K562 (cell line): ENCODE measurements around the gene METAP1D. TPM values are rescaled to one million over a fixed set of nuclear protein-coding genes. Genes with fewer than 3 reads are reported as not detected.

Experiments used
- CTBP1 ChIP-seq: fragments of 450-650 bp; IDR thresholded peaks from 2 replicates; pipeline ENCODE4 v1.6.1; 2016; ENCODE audit warnings: borderline replicate concordance
- E2F5 ChIP-seq: sonication (generic); formaldehyde crosslinking; IDR thresholded peaks from 2 replicates; pipeline ENCODE4 v1.8.0; 2022; ENCODE audit warnings: mild to moderate bottlenecking, missing genetic modification reagents
- FOXP1 ChIP-seq: sonication (generic); formaldehyde crosslinking; IDR thresholded peaks from 2 replicates; pipeline ENCODE4 v1.8.0; 2022; ENCODE audit warnings: mild to moderate bottlenecking, missing genetic modification reagents
- HCFC1 ChIP-seq: IDR thresholded peaks from 2 replicates; pipeline ENCODE4 v1.6.1; 2012; ENCODE audit warnings: low read depth, low read length, improper control_type of control experiment
- HDAC1 ChIP-seq, 2 experiments: fragments of 450-650 bp; IDR thresholded peaks; 2 replicates each; pipeline ENCODE4 v1.6.1; 2016 to 2017; ENCODE audit warnings: inconsistent platforms in 1 of 2, mild to moderate bottlenecking in 1 of 2, moderate library complexity in 1 of 2
- HNRNPH1 ChIP-seq: fragments of 200-400 bp; formaldehyde crosslinking; optimal IDR thresholded peaks from 2 replicates; pipeline ENCODE3; 2017; ENCODE audit warnings: low read depth, mild to moderate bottlenecking, low read length, moderate library complexity
- MXI1 ChIP-seq: IDR thresholded peaks from 2 replicates; pipeline ENCODE4 v1.6.1; 2011; ENCODE audit warnings: low read depth, mild to moderate bottlenecking, improper control_type of control experiment, low read length
- NR4A1 ChIP-seq, 2 experiments: fragments of 250-450 bp in 1 of 2; fragments of 450-650 bp in 1 of 2; sonication (Bioruptor Pico) in 1 of 2; IDR thresholded peaks; 2 replicates each; pipeline versions ENCODE4 v1.4.0 to v1.6.1; 2016 to 2020; ENCODE audit warnings: mild to moderate bottlenecking in 2 of 2, missing compliant biosample characterization in 1 of 2, missing genetic modification characterization in 1 of 2, moderate library complexity in 1 of 2
- POLR2A ChIP-seq: fragments of 450-650 bp; conservative IDR thresholded peaks from 2 replicates; pipeline ENCODE4 v1.6.1; 2016
- POLR2H ChIP-seq: IDR thresholded peaks from 2 replicates; pipeline ENCODE4 v1.6.1; 2016; ENCODE audit warnings: missing genetic modification characterization, low read depth, mild to moderate bottlenecking, control low read depth, missing compliant biosample characterization, moderate library complexity
- PPARD ChIP-seq: fragments of 250-450 bp; sonication (Bioruptor Pico); IDR thresholded peaks from 2 replicates; pipeline ENCODE4 v1.8.0; 2022; ENCODE audit warnings: inconsistent platforms, mild to moderate bottlenecking, moderate library complexity
- RBBP5 ChIP-seq: fragments of 200-600 bp; sonication (generic); IDR thresholded peaks from 2 replicates; pipeline ENCODE4 v1.6.1; 2012; ENCODE audit warnings: borderline replicate concordance, mild to moderate bottlenecking, low read length, control low read depth, inconsistent platforms; ENCODE audit not compliant: insufficient read depth, poor library complexity, severe bottlenecking
- ZBTB7A ChIP-seq: IDR thresholded peaks from 2 replicates; pipeline ENCODE4 v1.6.1; 2011; ENCODE audit warnings: low read depth, mild to moderate bottlenecking, low read length, moderate library complexity, borderline replicate concordance; ENCODE audit not compliant: control insufficient read depth
- ZNF197 ChIP-seq: fragments of 200-800 bp; sonication (Bioruptor generic); IDR thresholded peaks from 2 replicates; pipeline ENCODE4 v1.6.1; 2016; ENCODE audit warnings: low read depth, missing genetic modification characterization, missing compliant biosample characterization
- ZNF316 ChIP-seq: fragments of 450-650 bp; IDR thresholded peaks from 2 replicates; pipeline ENCODE4 v1.6.1; 2016
- ZNF354B ChIP-seq: fragments of 250-450 bp; sonication (Bioruptor Pico); IDR thresholded peaks from 2 replicates; pipeline ENCODE4 v1.4.0; 2020
- polyA plus RNA-seq, 8 experiments: library from polyadenylated mRNA; depleted of rRNA in 4 of 8; stranded (reverse) in 5 of 8; unstranded in 3 of 8; fragments of >200 nt; fragmentation: Nextera tagmentation in 2 of 8; fragmentation: Illumina TruSeq in 1 of 8; extraction: Ambion mirVana in 2 of 8; extraction: Trizol in 1 of 8; gene quantifications; 2 replicates each; pipeline versions ENCODE4 v1.2.1 to v1.2.3, GENCODE V29; 2011 to 2014; ENCODE audit warnings: inconsistent platforms in 1 of 8, missing spikeins in 1 of 8
- total RNA-seq, 7 experiments: library from RNA; depleted of rRNA in 6 of 7; stranded (reverse); fragments of >200 nt in 6 of 7; fragmentation: Illumina TruSeq in 2 of 7; extraction: Trizol in 2 of 7; gene quantifications; 2 replicates each; pipeline versions ENCODE4 v1.2.1 to v1.2.3, GENCODE V29; 2011 to 2021; ENCODE audit warnings: low replicate concordance in 1 of 7
- TF ChIP-seq, protein P1 (sequence below): sonication (generic); formaldehyde crosslinking; IDR thresholded peaks from 2 replicates; pipeline ENCODE4 v1.8.1; 2023; ENCODE audit warnings: mild to moderate bottlenecking, missing genetic modification reagents
- TF ChIP-seq, protein P2 (sequence below): sonication (generic); formaldehyde crosslinking; IDR thresholded peaks from 2 replicates; pipeline ENCODE4 v1.8.0; 2022; ENCODE audit warnings: missing genetic modification reagents, mild to moderate bottlenecking, moderate library complexity, borderline replicate concordance
- TF ChIP-seq, protein P3 (sequence below): fragments of 150-350 bp; IDR thresholded peaks from 2 replicates; pipeline ENCODE4 v1.6.1; 2014; ENCODE audit warnings: low read depth, mild to moderate bottlenecking, low read length, borderline replicate concordance

The METAP1D gene
- total and polyA plus RNA-seq, 9 of the 15 experiments (the other 6 are each of a cell fraction or from before 2014, with no cell fraction given) = 8.0 to 23.4 (median 15.7) TPM

- TF ChIP-seq E2F5 (CRISPR knock-in tag) (peak; percentile 80; the same call in 1 of the 2 replicates), HDAC1 (IDR thresholded peaks at IDR 0.05) (peak in 1 of 2 experiments; percentile 79; a peak in 2 of 4 replicates), MXI1 (no peak), ZNF197 (CRISPR knock-in tag) (no peak), POLR2A (peak; percentile 56; the same call in 1 of the 2 replicates), NR4A1 (CRISPR knock-in tag; IDR thresholded peaks at IDR 0.05) (no peak), NR4A1 (tag; IDR thresholded peaks at IDR 0.05) (no peak), ZNF354B (CRISPR knock-in tag) (no peak), ZNF316 (no peak; the same call in 1 of the 2 replicates), POLR2H (tag) (peak; percentile 77), CTBP1 (peak; percentile 98), FOXP1 (CRISPR knock-in tag) (no peak; the same call in 1 of the 2 replicates), HCFC1 (no peak), PPARD (CRISPR knock-in tag) (no peak), RBBP5 (peak; percentile 78), HNRNPH1 (no peak), ZBTB7A (peak; percentile 96; the same call in 1 of the 2 replicates)
- TF ChIP-seq, protein P1, sequence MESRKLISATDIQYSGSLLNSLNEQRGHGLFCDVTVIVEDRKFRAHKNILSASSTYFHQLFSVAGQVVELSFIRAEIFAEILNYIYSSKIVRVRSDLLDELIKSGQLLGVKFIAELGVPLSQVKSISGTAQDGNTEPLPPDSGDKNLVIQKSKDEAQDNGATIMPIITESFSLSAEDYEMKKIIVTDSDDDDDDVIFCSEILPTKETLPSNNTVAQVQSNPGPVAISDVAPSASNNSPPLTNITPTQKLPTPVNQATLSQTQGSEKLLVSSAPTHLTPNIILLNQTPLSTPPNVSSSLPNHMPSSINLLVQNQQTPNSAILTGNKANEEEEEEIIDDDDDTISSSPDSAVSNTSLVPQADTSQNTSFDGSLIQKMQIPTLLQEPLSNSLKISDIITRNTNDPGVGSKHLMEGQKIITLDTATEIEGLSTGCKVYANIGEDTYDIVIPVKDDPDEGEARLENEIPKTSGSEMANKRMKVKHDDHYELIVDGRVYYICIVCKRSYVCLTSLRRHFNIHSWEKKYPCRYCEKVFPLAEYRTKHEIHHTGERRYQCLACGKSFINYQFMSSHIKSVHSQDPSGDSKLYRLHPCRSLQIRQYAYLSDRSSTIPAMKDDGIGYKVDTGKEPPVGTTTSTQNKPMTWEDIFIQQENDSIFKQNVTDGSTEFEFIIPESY (CRISPR knock-in tag) = peak; percentile 86; the same call in 1 of the 2 replicates
- TF ChIP-seq, protein P2, sequence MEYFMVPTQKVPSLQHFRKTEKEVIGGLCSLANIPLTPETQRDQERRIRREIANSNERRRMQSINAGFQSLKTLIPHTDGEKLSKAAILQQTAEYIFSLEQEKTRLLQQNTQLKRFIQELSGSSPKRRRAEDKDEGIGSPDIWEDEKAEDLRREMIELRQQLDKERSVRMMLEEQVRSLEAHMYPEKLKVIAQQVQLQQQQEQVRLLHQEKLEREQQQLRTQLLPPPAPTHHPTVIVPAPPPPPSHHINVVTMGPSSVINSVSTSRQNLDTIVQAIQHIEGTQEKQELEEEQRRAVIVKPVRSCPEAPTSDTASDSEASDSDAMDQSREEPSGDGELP (CRISPR knock-in tag) = peak; percentile 77
- TF ChIP-seq, protein P3, sequence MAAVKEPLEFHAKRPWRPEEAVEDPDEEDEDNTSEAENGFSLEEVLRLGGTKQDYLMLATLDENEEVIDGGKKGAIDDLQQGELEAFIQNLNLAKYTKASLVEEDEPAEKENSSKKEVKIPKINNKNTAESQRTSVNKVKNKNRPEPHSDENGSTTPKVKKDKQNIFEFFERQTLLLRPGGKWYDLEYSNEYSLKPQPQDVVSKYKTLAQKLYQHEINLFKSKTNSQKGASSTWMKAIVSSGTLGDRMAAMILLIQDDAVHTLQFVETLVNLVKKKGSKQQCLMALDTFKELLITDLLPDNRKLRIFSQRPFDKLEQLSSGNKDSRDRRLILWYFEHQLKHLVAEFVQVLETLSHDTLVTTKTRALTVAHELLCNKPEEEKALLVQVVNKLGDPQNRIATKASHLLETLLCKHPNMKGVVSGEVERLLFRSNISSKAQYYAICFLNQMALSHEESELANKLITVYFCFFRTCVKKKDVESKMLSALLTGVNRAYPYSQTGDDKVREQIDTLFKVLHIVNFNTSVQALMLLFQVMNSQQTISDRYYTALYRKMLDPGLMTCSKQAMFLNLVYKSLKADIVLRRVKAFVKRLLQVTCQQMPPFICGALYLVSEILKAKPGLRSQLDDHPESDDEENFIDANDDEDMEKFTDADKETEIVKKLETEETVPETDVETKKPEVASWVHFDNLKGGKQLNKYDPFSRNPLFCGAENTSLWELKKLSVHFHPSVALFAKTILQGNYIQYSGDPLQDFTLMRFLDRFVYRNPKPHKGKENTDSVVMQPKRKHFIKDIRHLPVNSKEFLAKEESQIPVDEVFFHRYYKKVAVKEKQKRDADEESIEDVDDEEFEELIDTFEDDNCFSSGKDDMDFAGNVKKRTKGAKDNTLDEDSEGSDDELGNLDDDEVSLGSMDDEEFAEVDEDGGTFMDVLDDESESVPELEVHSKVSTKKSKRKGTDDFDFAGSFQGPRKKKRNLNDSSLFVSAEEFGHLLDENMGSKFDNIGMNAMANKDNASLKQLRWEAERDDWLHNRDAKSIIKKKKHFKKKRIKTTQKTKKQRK = no peak
These were observed 99.1 kb downstream of the METAP1D start (continued) for GRCh38 chr2:172098650-172099471.
